Chondrocyte (in vitro differentiated cells): Measurements from ENCODE around the gene FBXL15. TPM values are rescaled to one million over a fixed set of nuclear protein-coding genes. Genes with fewer than 3 reads are reported as not detected.
A peak's percentile ranks its signal among the peaks of the same experiment; 100 is the strongest.

Source experiments
- DNase-seq: peaks from one replicate; pipeline ENCODE4 v3.0.0; 2021; ENCODE audit warnings: mixed read lengths, low spot score
- H3K27ac Mint-ChIP-seq: one replicate; pipeline ENCODE4 v1.8.0; 2021; ENCODE audit warnings: mild to moderate bottlenecking, moderate library complexity, mixed read lengths; ENCODE audit not compliant: unreplicated experiment
- H3K27me3 Mint-ChIP-seq: 2 replicates; pipeline ENCODE4 v1.8.0; 2021; ENCODE audit warnings: low read depth, mixed read lengths
- H3K36me3 Mint-ChIP-seq: 2 replicates; pipeline ENCODE4 v1.8.0; 2021; ENCODE audit warnings: low read depth, mixed read lengths
- H3K4me1 Mint-ChIP-seq: 2 replicates; pipeline ENCODE4 v1.8.0; 2021; ENCODE audit warnings: low read depth, mild to moderate bottlenecking, mixed read lengths
- H3K4me3 Mint-ChIP-seq: one replicate; pipeline ENCODE4 v1.8.0; 2021; ENCODE audit warnings: mild to moderate bottlenecking, moderate library complexity, mixed read lengths; ENCODE audit not compliant: unreplicated experiment
- H3K9me3 Mint-ChIP-seq: 2 replicates; pipeline ENCODE4 v1.8.0; 2021; ENCODE audit warnings: low read depth, mixed read lengths
- total RNA-seq: library from RNA; stranded (reverse); gene quantifications from 3 replicates; pipeline ENCODE4 v1.2.1, GENCODE V29; 2021
- TF ChIP-seq, protein P1 (sequence below): fragments of 200-600 bp; sonication (generic); IDR thresholded peaks from 2 replicates; pipeline ENCODE4 v1.5.0; 2021; ENCODE audit warnings: antibody characterized with exemption, mild to moderate bottlenecking, moderate library complexity

Gene FBXL15
- total RNA-seq, 1 donor from 2014 or later, result 9.0 TPM

DNA sequence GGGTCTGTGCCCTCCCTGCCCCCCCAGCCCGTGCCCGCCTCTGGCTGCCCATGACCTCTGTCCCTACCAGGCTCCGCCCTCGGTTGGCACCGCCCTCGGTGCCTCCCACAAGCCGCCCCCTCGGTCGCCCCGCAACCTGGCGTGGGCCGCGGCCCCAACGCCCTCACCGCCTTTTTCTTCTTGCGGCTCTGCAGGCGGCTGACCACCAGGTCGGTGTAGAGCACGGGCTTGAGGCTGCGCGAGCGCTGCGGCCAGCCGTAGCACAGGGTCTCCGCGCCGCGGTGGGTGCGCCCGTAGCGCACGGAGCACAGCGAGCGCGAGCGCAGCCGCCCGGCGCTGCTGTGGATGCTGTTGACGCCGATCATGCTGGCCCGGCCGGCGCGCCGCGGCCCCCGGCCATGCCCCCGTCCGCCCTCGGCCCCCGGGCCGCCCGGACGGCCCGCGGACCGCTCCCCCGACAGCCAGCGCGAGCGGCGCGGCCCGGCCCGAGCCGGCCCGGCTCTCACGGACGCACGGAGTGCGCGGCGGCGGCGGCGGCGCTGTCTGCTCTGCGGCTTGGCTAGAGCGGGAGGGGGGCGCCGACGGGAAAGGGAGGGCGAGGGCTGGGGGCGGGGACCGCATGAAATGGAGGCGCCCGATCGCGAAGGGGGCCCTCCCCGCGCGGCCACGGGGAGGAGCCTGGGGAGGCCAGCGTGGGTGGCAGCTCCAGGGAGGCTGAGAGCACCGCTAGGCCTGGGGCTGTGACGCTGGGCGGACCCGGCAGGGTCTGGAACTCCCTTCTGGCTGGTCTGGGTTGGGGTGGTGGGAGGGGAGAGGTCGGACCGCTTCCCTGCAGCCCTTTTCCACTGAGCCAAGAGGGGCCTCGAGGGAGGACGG lies 11.7 kb upstream of the FBXL15 start:
- no peaks in the 10 kb centered on the region for H3K9me3 Mint-ChIP-seq
- H3K4me3 Mint-ChIP-seq, result peak overlapping the region; percentile 60
- DNase-seq, result no peak
- H3K4me1 Mint-ChIP-seq, result peaks cover 25% of the 10 kb centered on the region
- TF ChIP-seq, protein P1, sequence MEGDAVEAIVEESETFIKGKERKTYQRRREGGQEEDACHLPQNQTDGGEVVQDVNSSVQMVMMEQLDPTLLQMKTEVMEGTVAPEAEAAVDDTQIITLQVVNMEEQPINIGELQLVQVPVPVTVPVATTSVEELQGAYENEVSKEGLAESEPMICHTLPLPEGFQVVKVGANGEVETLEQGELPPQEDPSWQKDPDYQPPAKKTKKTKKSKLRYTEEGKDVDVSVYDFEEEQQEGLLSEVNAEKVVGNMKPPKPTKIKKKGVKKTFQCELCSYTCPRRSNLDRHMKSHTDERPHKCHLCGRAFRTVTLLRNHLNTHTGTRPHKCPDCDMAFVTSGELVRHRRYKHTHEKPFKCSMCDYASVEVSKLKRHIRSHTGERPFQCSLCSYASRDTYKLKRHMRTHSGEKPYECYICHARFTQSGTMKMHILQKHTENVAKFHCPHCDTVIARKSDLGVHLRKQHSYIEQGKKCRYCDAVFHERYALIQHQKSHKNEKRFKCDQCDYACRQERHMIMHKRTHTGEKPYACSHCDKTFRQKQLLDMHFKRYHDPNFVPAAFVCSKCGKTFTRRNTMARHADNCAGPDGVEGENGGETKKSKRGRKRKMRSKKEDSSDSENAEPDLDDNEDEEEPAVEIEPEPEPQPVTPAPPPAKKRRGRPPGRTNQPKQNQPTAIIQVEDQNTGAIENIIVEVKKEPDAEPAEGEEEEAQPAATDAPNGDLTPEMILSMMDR, result no peak
- peaks cover 23% of the 10 kb centered on the region for H3K27me3 Mint-ChIP-seq
- no peak overlapping the region for H3K27ac Mint-ChIP-seq
- H3K36me3 Mint-ChIP-seq, result no peaks in the 10 kb centered on the region

GRCh38 chr10:102409604-102410428 lies 10.8 kb upstream of the FBXL15 start:
- H3K4me3 Mint-ChIP-seq, result peak overlapping the region; percentile 44
- H3K9me3 Mint-ChIP-seq, result no peaks in the 10 kb centered on the region
- no peak overlapping the region for H3K27ac Mint-ChIP-seq
- TF ChIP-seq, protein P1, result no peak
- no peaks in the 10 kb centered on the region for H3K36me3 Mint-ChIP-seq
- H3K27me3 Mint-ChIP-seq, result peaks cover 23% of the 10 kb centered on the region
- DNase-seq, result no peak
- H3K4me1 Mint-ChIP-seq, result peaks cover 25% of the 10 kb centered on the region

DNA sequence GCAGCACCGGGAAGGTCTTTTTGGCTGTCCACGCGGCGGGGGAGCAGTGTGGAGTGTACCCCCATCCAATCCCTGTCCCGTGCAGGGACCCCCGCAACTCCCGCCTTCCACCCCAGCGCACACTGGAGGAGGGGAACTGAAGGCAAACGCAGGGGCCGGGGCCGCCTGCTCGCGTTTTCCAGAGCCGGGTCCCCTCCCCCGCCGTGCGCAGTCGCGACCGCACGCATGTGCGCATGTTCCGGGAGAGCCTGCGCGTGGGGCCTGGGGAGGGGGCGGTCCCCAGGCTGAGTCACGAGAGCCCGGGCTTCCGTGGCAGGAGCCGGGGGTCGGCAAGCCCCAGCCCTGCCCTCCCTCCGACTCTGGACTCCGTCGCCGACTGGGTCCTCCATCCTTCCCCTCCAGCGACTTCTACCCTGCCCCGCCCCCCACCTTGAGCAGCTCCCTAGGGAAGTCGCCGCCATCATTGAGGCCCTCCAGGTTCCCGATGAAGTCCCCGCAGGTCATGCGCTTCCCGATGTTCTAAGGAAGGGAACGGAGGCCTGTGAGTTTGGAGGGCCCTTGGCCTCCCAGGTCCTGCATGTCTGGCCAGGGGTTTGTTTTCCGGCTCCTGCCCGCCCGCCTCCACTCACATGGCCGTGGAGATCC lies 10.1 kb upstream of the FBXL15 start:
- H3K4me1 Mint-ChIP-seq, result peaks cover 25% of the 10 kb centered on the region
- H3K4me3 Mint-ChIP-seq, result peak overlapping the region; percentile 44
- no peaks in the 10 kb centered on the region for H3K36me3 Mint-ChIP-seq
- H3K27ac Mint-ChIP-seq, result no peak overlapping the region
- H3K9me3 Mint-ChIP-seq, result no peaks in the 10 kb centered on the region
- TF ChIP-seq, protein P1, result no peak
- peaks cover 23% of the 10 kb centered on the region for H3K27me3 Mint-ChIP-seq
- no peak for DNase-seq

DNA sequence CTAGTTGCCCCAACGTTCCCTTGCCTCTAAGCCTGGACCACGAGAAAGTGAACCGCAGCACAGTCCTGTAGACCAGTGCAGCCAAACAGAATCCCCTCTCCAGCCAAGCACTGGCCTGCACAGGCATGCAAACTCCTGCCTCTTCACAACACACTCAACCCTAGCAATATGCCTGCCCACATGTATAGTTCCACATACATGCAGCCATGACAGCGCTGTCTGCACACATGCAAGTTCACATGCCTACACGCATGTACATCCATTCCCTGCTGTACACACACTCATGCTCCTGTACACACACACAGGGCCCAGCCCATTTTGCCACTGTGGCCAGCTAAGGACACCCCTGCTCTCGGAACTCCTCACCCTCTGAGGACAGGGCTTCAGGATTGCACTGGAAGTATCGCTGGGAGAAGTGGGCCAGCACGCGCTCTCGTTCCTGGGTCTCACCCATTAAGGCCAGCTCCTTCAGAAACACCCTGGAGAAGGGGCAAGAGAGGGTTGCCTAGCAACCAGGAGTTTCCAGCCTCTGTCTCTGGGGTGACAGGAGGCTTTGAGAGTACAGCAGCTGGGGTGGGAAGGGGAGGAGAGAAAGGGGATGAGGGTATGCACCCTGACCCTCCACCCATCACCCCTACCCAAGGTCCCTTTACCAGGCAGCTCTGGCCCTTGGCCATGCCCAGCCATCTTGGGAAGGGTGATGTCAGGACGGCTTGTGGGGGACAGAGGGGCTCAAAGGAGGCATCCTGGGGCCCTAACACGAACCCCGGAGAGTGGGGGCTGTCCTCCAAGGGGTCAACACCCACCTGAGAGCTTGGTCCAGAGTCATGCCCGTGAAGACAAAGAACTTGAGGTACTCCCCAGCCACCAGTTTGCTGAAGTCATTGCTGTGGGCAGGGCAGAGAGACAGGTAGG lies 9.0 kb upstream of the FBXL15 start:
- no peak for DNase-seq
- H3K27ac Mint-ChIP-seq, result no peak overlapping the region
- TF ChIP-seq, protein P1, result no peak
- no peaks in the 10 kb centered on the region for H3K9me3 Mint-ChIP-seq
- no peaks in the 10 kb centered on the region for H3K36me3 Mint-ChIP-seq
- peaks cover 25% of the 10 kb centered on the region for H3K4me1 Mint-ChIP-seq
- peak overlapping the region; percentile 44 for H3K4me3 Mint-ChIP-seq
- peaks cover 26% of the 10 kb centered on the region for H3K27me3 Mint-ChIP-seq
